BLaER1 (cell line): Measurements from ENCODE around the gene CDH13.
"Not testable (repeated sequence)": the region's sequence is repeated elsewhere in the genome, so short reads cannot be mapped to it uniquely, and the experiment has no call there.

Experiments used
- H3K27ac ChIP-seq: shearing (Covaris generic); formaldehyde crosslinking; 2 replicates; pipeline ENCODE4 v1.8.1; 2022
- H3K27me3 ChIP-seq: shearing (Covaris generic); formaldehyde crosslinking; 2 replicates; pipeline ENCODE4 v1.8.1; 2022
- H3K36me3 ChIP-seq: shearing (Covaris generic); formaldehyde crosslinking; 2 replicates; pipeline ENCODE4 v1.8.1; 2022
- H3K4me1 ChIP-seq: shearing (Covaris generic); formaldehyde crosslinking; 2 replicates; pipeline ENCODE4 v1.8.1; 2022
- H3K4me2 ChIP-seq: shearing (Covaris generic); formaldehyde crosslinking; 2 replicates; pipeline ENCODE4 v1.8.1; 2022
- H3K4me3 ChIP-seq: shearing (Covaris generic); formaldehyde crosslinking; 2 replicates; pipeline ENCODE4 v1.8.1; 2022
- H3K9ac ChIP-seq: shearing (Covaris generic); formaldehyde crosslinking; 2 replicates; pipeline ENCODE4 v1.8.1; 2022
- H3K9me3 ChIP-seq: shearing (Covaris generic); formaldehyde crosslinking; 2 replicates; pipeline ENCODE4 v1.8.1; 2022
- H4K20me1 ChIP-seq: shearing (Covaris generic); formaldehyde crosslinking; 2 replicates; pipeline ENCODE4 v1.8.1; 2022
- Cebpa-rat ChIP-seq: shearing (Covaris generic); IDR thresholded peaks from 2 replicates; pipeline ENCODE4 v1.8.1; 2022

Gene CDH13

GRCh38 chr16:82900559-82900958 lies 273.8 kb downstream of the CDH13 start:
- H3K4me2 ChIP-seq, result no peak overlapping the region
- no peaks in the 10 kb centered on the region for H3K27me3 ChIP-seq
- no peaks in the 10 kb centered on the region for H4K20me1 ChIP-seq
- H3K9me3 ChIP-seq, result no peaks in the 10 kb centered on the region
- TF ChIP-seq Cebpa-rat, result no peak
- H3K4me3 ChIP-seq, result no peak overlapping the region
- H3K36me3 ChIP-seq, result no peaks in the 10 kb centered on the region
- H3K27ac ChIP-seq, result no peak overlapping the region
- H3K9ac ChIP-seq, result no peak overlapping the region
- no peaks in the 10 kb centered on the region for H3K4me1 ChIP-seq

GRCh38 chr16:82911925-82912324 lies 285.2 kb downstream of the CDH13 start:
- Histone ChIP-seq H4K20me1 (no peaks in the 10 kb centered on the region), H3K27me3 (no peaks in the 10 kb centered on the region), H3K4me2 (no peak overlapping the region), H3K27ac (no peak overlapping the region), H3K9me3 (no peaks in the 10 kb centered on the region), H3K4me1 (no peaks in the 10 kb centered on the region), H3K9ac (no peak overlapping the region), H3K36me3 (no peaks in the 10 kb centered on the region), H3K4me3 (no peak overlapping the region)
- TF ChIP-seq Cebpa-rat, result no peak

DNA sequence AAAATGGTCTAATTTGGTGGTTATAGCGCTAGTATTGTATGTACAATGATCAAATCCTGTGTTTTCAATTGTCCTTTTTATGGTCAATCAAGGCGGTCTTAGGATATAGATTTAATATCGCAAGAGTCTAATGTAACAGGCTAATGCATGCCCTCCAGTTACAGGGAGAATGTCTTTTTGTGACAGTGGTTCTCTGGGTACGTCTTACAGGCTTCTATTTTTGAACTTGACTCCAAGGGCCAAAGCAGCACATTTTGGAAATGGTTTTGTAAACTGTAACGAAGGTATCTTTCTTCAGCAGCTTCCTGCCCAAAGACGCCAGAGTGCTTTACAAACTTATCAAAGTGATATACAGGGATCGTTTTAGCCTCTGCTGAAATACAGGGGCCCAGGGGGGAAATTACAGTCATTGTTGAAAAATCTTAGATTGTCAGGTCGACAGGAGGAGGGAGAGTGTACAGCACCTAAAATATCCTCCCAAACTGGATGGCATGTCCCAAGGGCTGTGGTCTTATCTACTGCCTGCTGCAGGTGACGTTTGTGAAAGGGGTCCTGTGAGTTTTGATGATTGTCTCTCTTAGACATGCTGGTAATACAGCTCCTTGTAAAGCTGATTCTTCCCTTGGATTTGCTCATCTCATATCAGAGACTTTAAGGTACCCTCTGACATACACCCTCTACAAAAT lies 288.5 kb downstream of the CDH13 start:
- Histone ChIP-seq H3K36me3 (no peaks in the 10 kb centered on the region), H3K4me2 (no peak overlapping the region), H3K27ac (no peak overlapping the region), H4K20me1 (no peaks in the 10 kb centered on the region), H3K4me3 (no peak overlapping the region), H3K9ac (no peak overlapping the region), H3K4me1 (no peaks in the 10 kb centered on the region), H3K27me3 (peaks cover 4% of the 10 kb centered on the region; the same call in 1 of the 2 replicates), H3K9me3 (no peaks in the 10 kb centered on the region)
- no peak for TF ChIP-seq Cebpa-rat

DNA sequence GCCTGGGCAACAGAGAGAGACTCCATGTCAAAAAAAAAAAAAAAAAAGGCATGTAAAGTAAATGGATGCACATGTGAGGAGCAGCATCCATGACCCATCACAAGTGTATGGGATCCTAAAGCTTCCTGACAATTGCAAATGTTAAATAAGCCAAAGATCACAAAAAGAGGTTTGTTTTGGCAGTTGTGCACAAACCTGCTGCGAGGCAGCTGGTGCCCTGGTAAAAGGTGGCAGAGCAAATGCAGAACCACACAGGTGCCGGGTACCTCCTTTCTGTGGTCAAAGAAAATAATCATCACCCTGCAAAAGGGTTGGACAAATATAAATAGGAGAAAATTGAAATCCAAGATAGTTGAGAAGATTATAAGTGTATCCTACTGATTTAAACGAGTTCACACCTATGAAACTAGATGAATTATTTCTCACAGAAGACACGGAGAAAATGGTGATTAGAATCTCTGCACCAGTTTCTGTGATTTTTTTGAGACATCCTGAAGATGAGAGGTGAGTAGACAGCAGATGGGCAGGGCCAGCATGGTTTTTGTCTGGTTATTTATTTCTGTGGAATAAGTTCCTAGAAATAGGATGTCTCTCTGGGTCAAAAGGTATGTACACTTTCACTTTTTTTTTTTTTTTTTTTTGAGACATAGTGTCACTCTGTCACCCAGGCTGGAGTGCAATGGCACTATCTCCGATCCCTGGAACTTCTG lies 291.3 kb downstream of the CDH13 start:
- Histone ChIP-seq H3K4me1 (no peaks in the 10 kb centered on the region), H3K9me3 (0 out of 2 replicates have a peak, but pooled peaks cover 3% of the 10 kb centered on the region)

GRCh38 chr16:82924075-82924854 lies 297.5 kb downstream of the CDH13 start:
- Histone ChIP-seq H4K20me1 (no peaks in the 10 kb centered on the region), H3K9ac (no peak overlapping the region), H3K27me3 (peaks cover 11% of the 10 kb centered on the region; the same call in 1 of the 2 replicates), H3K4me3 (no peak overlapping the region), H3K9me3 (peaks cover 3% of the 10 kb centered on the region; the same call in 1 of the 2 replicates), H3K36me3 (no peaks in the 10 kb centered on the region), H3K4me2 (peak overlapping the region; percentile 65), H3K27ac (no peak overlapping the region), H3K4me1 (peaks cover 18% of the 10 kb centered on the region)
- no peak for TF ChIP-seq Cebpa-rat

More for the DNA sequence above, 291.3 kb downstream of the CDH13 start:
- Histone ChIP-seq H4K20me1 (no peaks in the 10 kb centered on the region), H3K27me3 (peaks cover 11% of the 10 kb centered on the region; the same call in 1 of the 2 replicates), H3K4me3 (no peak overlapping the region), H3K36me3 (no peaks in the 10 kb centered on the region), H3K9ac (no peak overlapping the region), H3K27ac (no peak overlapping the region), H3K4me2 (no peak overlapping the region)
- TF ChIP-seq Cebpa-rat, result no peak

- no peak for TF ChIP-seq Cebpa-rat
- Histone ChIP-seq H4K20me1 (no peaks in the 10 kb centered on the region), H3K4me3 (no peak overlapping the region), H3K4me1 (peaks cover 18% of the 10 kb centered on the region), H3K36me3 (no peaks in the 10 kb centered on the region), H3K27ac (no peak overlapping the region), H3K9ac (no peak overlapping the region), H3K27me3 (peaks cover 6% of the 10 kb centered on the region; the same call in 1 of the 2 replicates), H3K9me3 (no peaks in the 10 kb centered on the region; the same call in 1 of the 2 replicates), H3K4me2 (no peak overlapping the region)
Measured at GRCh38 chr16:82926500-82926899, 299.7 kb downstream of the CDH13 start.

GRCh38 chr16:82933933-82934332 lies 307.2 kb downstream of the CDH13 start:
- not testable (repeated sequence) for H3K4me2 ChIP-seq, H3K4me3 ChIP-seq, H3K27ac ChIP-seq, H3K9ac ChIP-seq, H4K20me1 ChIP-seq, H3K36me3 ChIP-seq, H3K27me3 ChIP-seq
- H3K9me3 ChIP-seq, result peaks cover 43% of the 10 kb centered on the region
- H3K4me1 ChIP-seq, result peaks cover 22% of the 10 kb centered on the region

DNA sequence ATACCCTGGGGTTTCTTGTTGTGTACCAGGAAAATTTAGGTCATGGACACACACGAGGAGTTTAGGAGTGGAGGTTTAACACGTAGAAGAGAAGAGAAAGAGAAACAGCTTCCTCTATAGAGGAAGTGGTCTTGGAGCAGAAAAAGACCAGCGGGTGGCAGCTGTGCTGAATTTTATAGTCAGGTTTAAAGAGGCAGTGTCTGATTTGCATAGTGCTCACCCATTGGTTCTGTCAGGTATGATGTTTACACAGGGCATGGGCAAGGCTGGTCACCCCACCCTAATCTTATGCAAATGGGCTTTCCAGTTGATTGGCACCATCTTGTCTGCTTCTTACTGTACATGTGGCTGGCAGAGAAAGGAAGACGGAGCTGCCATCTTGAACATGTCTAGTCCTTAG lies 309.0 kb downstream of the CDH13 start:
- no peak for TF ChIP-seq Cebpa-rat
- H3K4me1 ChIP-seq, result peaks cover 22% of the 10 kb centered on the region
- 0 out of 2 replicates have a peak overlapping the region, but pooled peaks have one; percentile 7 for H3K4me2 ChIP-seq
- H3K36me3 ChIP-seq, result no peaks in the 10 kb centered on the region
- no peak overlapping the region for H3K9ac ChIP-seq
- H4K20me1 ChIP-seq, result no peaks in the 10 kb centered on the region
- peaks cover 43% of the 10 kb centered on the region for H3K9me3 ChIP-seq
- H3K27ac ChIP-seq, result no peak overlapping the region
- H3K4me3 ChIP-seq, result no peak overlapping the region
- H3K27me3 ChIP-seq, result no peaks in the 10 kb centered on the region

DNA sequence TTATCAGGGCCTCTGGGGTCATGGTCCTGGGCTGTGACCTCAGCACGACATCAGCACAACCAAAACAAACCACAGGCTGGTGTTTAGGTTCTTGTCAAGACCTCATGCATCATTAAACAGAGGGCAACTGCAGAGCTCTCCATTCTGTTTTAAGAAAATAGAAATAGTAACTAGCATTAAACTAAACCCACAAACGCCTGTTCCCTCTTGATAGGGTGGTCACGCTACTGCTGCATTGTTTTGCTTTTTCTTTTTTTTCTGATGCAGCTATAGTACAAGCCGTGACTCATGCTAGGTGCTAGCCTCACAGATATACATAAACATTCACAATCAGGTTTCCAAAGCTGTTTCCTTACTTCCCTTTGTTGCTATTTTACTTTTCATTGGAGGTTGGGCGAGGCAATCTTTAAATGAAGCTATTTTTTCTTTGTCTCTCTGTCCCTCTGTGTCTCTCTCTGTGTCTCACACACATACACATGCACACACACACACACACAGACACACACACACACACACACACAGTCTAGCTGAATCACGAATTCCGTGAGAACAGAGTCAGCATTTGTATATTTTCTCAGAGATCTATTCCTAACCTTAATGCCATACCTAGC lies 310.3 kb downstream of the CDH13 start:
- no peaks in the 10 kb centered on the region for H4K20me1 ChIP-seq
- peak overlapping the region; percentile 51 for H3K4me2 ChIP-seq
- H3K27me3 ChIP-seq, result no peaks in the 10 kb centered on the region
- H3K36me3 ChIP-seq, result no peaks in the 10 kb centered on the region
- no peak overlapping the region for H3K4me3 ChIP-seq
- no peak for TF ChIP-seq Cebpa-rat
- H3K4me1 ChIP-seq, result peaks cover 22% of the 10 kb centered on the region
- peaks cover 43% of the 10 kb centered on the region for H3K9me3 ChIP-seq
- no peak overlapping the region for H3K9ac ChIP-seq
- H3K27ac ChIP-seq, result no peak overlapping the region
